K562 (cell line): ENCODE measurements around the gene HMOX2.

Source experiments
- KAT7 ChIP-seq: sonication (generic); formaldehyde crosslinking; IDR thresholded peaks from 2 replicates; pipeline ENCODE4 v1.8.0; 2022; ENCODE audit warnings: missing genetic modification reagents, mild to moderate bottlenecking, borderline replicate concordance
- KLF10 ChIP-seq: fragments of 250-450 bp; sonication (Bioruptor Pico); IDR thresholded peaks from 2 replicates; pipeline ENCODE4 v1.6.1; 2021; ENCODE audit warnings: matching md5 sums
- POLR2A ChIP-seq: fragments of 450-650 bp; conservative IDR thresholded peaks from 2 replicates; pipeline ENCODE4 v1.6.1; 2016
- TF ChIP-seq, protein P1 (sequence below), 2 experiments: fragments of 450-650 bp; formaldehyde crosslinking in 1 of 2; IDR thresholded peaks; 2 replicates each; pipeline versions ENCODE4 v1.4.0 to v1.6.1; 2014 to 2020; ENCODE audit warnings: mild to moderate bottlenecking in 2 of 2, borderline replicate concordance in 1 of 2, low read depth in 1 of 2
- TF ChIP-seq, protein P2 (sequence below): fragments of 450-650 bp; IDR thresholded peaks from 2 replicates; pipeline ENCODE4 v1.6.1; 2016; ENCODE audit warnings: mild to moderate bottlenecking, moderate library complexity
- TF ChIP-seq, protein P3 (sequence below): IDR thresholded peaks from 2 replicates; pipeline ENCODE4 v1.6.1; 2012; ENCODE audit warnings: low read depth, low read length, improper control_type of control experiment, borderline replicate concordance

DNA sequence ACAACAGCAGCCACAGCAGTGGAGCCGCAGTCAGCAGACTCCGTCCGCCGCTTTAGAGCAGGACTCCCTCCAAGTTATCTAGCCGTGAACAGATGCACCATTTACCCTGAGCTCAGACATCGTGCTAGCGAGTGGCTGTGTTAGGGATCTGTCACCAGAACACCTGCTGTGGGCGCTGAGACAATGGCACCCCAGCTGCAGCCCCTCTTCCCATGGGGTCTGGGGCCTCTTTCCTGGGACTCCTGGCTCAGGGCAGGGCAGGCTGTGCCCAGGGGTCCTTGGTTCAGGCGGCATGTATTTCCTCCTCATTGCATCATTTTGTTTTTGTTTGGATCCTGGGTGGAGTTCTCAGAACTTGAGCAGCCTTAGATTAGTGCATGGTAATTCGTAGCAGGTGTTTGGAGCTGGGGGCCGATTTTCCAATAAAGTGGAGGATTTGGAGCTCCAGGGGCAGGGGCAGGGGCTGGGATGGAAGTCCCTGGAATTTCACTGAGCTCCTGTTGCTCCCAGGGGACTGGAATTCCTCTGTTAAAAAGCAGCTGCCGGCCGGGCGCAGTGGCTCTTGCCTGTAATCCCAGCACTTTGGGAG lies 25.2 kb upstream of the HMOX2 start:
- TF ChIP-seq POLR2A (no peak), KAT7 (CRISPR knock-in tag) (no peak), KLF10 (CRISPR knock-in tag) (no peak)
- TF ChIP-seq, protein P1, sequence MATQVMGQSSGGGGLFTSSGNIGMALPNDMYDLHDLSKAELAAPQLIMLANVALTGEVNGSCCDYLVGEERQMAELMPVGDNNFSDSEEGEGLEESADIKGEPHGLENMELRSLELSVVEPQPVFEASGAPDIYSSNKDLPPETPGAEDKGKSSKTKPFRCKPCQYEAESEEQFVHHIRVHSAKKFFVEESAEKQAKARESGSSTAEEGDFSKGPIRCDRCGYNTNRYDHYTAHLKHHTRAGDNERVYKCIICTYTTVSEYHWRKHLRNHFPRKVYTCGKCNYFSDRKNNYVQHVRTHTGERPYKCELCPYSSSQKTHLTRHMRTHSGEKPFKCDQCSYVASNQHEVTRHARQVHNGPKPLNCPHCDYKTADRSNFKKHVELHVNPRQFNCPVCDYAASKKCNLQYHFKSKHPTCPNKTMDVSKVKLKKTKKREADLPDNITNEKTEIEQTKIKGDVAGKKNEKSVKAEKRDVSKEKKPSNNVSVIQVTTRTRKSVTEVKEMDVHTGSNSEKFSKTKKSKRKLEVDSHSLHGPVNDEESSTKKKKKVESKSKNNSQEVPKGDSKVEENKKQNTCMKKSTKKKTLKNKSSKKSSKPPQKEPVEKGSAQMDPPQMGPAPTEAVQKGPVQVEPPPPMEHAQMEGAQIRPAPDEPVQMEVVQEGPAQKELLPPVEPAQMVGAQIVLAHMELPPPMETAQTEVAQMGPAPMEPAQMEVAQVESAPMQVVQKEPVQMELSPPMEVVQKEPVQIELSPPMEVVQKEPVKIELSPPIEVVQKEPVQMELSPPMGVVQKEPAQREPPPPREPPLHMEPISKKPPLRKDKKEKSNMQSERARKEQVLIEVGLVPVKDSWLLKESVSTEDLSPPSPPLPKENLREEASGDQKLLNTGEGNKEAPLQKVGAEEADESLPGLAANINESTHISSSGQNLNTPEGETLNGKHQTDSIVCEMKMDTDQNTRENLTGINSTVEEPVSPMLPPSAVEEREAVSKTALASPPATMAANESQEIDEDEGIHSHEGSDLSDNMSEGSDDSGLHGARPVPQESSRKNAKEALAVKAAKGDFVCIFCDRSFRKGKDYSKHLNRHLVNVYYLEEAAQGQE (IDR thresholded peaks at IDR 0.05; ENCODE audit: borderline replicate concordance), result no peak
- TF ChIP-seq, protein P1 (CRISPR knock-in tag; IDR thresholded peaks at IDR 0.05; ENCODE audit: low read depth), result 0 out of 2 replicates have a peak, but pooled peaks have one; percentile 47
- TF ChIP-seq, protein P2, sequence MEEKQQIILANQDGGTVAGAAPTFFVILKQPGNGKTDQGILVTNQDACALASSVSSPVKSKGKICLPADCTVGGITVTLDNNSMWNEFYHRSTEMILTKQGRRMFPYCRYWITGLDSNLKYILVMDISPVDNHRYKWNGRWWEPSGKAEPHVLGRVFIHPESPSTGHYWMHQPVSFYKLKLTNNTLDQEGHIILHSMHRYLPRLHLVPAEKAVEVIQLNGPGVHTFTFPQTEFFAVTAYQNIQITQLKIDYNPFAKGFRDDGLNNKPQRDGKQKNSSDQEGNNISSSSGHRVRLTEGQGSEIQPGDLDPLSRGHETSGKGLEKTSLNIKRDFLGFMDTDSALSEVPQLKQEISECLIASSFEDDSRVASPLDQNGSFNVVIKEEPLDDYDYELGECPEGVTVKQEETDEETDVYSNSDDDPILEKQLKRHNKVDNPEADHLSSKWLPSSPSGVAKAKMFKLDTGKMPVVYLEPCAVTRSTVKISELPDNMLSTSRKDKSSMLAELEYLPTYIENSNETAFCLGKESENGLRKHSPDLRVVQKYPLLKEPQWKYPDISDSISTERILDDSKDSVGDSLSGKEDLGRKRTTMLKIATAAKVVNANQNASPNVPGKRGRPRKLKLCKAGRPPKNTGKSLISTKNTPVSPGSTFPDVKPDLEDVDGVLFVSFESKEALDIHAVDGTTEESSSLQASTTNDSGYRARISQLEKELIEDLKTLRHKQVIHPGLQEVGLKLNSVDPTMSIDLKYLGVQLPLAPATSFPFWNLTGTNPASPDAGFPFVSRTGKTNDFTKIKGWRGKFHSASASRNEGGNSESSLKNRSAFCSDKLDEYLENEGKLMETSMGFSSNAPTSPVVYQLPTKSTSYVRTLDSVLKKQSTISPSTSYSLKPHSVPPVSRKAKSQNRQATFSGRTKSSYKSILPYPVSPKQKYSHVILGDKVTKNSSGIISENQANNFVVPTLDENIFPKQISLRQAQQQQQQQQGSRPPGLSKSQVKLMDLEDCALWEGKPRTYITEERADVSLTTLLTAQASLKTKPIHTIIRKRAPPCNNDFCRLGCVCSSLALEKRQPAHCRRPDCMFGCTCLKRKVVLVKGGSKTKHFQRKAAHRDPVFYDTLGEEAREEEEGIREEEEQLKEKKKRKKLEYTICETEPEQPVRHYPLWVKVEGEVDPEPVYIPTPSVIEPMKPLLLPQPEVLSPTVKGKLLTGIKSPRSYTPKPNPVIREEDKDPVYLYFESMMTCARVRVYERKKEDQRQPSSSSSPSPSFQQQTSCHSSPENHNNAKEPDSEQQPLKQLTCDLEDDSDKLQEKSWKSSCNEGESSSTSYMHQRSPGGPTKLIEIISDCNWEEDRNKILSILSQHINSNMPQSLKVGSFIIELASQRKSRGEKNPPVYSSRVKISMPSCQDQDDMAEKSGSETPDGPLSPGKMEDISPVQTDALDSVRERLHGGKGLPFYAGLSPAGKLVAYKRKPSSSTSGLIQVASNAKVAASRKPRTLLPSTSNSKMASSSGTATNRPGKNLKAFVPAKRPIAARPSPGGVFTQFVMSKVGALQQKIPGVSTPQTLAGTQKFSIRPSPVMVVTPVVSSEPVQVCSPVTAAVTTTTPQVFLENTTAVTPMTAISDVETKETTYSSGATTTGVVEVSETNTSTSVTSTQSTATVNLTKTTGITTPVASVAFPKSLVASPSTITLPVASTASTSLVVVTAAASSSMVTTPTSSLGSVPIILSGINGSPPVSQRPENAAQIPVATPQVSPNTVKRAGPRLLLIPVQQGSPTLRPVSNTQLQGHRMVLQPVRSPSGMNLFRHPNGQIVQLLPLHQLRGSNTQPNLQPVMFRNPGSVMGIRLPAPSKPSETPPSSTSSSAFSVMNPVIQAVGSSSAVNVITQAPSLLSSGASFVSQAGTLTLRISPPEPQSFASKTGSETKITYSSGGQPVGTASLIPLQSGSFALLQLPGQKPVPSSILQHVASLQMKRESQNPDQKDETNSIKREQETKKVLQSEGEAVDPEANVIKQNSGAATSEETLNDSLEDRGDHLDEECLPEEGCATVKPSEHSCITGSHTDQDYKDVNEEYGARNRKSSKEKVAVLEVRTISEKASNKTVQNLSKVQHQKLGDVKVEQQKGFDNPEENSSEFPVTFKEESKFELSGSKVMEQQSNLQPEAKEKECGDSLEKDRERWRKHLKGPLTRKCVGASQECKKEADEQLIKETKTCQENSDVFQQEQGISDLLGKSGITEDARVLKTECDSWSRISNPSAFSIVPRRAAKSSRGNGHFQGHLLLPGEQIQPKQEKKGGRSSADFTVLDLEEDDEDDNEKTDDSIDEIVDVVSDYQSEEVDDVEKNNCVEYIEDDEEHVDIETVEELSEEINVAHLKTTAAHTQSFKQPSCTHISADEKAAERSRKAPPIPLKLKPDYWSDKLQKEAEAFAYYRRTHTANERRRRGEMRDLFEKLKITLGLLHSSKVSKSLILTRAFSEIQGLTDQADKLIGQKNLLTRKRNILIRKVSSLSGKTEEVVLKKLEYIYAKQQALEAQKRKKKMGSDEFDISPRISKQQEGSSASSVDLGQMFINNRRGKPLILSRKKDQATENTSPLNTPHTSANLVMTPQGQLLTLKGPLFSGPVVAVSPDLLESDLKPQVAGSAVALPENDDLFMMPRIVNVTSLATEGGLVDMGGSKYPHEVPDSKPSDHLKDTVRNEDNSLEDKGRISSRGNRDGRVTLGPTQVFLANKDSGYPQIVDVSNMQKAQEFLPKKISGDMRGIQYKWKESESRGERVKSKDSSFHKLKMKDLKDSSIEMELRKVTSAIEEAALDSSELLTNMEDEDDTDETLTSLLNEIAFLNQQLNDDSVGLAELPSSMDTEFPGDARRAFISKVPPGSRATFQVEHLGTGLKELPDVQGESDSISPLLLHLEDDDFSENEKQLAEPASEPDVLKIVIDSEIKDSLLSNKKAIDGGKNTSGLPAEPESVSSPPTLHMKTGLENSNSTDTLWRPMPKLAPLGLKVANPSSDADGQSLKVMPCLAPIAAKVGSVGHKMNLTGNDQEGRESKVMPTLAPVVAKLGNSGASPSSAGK, result peak; percentile 29; the same call in 1 of the 2 replicates
- TF ChIP-seq, protein P3, sequence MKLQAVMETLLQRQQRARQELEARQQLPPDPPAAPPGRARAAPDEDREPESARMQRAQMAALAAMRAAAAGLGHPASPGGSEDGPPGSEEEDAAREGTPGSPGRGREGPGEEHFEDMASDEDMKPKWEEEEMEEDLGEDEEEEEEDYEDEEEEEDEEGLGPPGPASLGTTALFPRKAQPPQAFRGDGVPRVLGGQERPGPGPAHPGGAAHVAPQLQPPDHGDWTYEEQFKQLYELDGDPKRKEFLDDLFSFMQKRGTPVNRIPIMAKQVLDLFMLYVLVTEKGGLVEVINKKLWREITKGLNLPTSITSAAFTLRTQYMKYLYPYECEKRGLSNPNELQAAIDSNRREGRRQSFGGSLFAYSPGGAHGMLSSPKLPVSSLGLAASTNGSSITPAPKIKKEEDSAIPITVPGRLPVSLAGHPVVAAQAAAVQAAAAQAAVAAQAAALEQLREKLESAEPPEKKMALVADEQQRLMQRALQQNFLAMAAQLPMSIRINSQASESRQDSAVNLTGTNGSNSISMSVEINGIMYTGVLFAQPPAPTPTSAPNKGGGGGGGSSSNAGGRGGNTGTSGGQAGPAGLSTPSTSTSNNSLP, result no peak
